Urothelium cell line (cell line): Measurements from ENCODE around the gene TAMALIN.

ENCODE experiments used
- DNase-seq: peaks from one replicate; pipeline ENCODE4 v3.0.0; 2011; ENCODE audit warnings: low spot score, mixed read lengths
- FAIRE-seq: peaks from 2 replicates; lab custom pipeline; 2011; peaks lifted over from hg19 to GRCh38; lab: Jason Lieb, UNC

Gene TAMALIN

DNA sequence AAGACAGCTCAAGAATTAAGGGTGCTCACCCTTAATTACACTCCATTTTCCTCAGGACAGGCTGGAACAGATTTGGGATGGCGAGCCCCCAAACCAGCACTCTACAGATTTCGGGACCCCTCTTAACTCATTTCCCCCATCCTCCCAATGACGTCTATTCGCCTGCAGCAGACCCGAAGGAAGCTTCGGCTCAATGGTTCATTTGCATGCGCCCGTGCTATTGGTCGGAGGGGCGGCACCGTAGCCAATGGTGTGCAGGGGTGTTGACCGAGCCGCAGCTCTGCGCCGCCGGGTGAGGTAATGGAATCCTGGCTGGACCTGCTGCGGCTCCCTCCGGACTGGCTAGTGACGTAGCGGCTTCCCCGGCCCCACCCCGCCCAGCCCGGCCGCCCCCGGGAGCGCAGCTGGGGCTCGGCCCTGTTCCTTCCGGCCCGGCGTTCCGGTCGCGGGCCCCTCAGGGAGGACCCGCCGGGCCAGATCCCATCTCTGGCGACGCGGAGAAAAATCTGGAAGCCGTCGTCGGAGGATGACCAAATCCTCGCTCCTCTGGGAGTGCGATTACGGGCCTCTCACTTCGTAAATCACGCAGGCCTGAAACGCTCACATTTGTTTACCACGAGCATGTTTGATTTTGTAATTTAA is 26.2 kb downstream of the TAMALIN start:
- peak; percentile 98 for DNase-seq
- FAIRE-seq, result peak; percentile 95

DNA sequence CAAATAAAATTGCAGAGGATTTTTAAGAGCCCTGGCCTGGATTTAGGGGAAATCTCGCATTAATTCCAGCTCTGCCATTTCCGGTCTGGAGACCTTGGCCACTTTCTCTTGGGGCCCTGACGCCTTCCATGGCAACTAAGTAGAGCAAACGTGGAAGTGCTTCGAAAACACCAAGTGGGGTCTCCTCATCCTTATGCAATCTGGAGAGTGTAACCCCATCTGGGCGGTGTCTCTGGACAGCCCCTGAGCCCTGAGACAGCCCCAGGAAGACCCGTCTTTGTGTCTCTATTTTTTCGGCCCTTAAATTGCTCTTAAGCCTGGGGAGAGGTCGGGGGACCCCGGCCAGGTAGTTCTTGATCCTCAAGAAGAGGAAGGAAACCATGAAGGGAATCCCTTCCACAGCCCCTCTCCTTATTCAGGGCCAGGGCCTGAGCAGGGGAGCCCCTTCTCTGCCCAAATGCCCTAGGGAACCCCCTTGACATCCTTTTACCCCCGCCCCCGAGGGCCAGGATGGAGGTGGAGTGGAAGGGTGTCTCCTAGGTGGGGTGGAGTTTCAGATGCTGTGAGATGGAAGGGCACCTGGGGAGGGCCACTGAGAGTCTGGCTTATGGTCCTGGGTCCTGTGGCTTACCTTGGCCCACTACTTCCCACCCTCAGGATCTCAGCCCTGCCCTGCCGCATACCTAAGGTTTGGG is 26.8 kb downstream of the TAMALIN start:
- FAIRE-seq (no peak), DNase-seq (no peak)

DNA sequence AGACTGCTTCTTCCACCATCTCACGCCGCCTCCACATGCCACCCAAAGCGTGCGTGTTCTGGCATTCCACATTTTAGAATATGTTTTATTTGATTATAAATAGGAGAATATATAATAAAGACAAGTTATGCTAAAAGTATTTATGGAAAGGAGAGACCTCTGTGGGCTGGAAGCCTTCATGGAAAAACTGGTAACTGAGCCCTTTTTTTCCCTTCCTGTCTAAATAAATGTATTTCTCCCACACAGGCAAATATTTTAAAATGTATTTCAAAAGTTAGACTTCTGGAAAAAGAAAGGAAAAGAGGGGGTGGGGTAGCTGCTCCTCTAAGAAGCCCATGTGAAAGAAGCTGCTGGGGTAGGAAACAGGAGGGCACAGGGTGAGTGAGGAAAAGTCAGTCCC is 28.4 kb downstream of the TAMALIN start:
- DNase-seq, result no peak
- no peak for FAIRE-seq

DNA sequence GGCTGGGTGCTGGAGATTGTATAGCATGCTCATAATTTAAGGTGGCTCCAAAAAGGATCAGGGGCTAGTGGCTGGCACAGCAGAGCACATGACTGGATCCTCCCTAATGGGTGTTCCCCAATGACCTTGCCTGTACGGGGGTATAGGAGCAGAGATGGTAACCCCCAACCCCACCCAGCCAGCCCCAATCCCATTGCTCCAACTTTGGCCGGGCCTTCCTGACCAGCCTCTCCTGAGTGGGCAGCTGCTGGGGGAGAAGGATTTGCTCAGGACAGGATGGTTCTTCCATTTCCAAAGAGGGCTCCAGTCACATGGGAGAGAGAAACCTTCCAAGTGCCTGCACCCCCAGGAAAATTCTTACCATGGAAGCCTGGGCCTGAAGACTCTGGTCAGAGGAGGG is 29.2 kb downstream of the TAMALIN start:
- FAIRE-seq (no peak), DNase-seq (no peak)

DNA sequence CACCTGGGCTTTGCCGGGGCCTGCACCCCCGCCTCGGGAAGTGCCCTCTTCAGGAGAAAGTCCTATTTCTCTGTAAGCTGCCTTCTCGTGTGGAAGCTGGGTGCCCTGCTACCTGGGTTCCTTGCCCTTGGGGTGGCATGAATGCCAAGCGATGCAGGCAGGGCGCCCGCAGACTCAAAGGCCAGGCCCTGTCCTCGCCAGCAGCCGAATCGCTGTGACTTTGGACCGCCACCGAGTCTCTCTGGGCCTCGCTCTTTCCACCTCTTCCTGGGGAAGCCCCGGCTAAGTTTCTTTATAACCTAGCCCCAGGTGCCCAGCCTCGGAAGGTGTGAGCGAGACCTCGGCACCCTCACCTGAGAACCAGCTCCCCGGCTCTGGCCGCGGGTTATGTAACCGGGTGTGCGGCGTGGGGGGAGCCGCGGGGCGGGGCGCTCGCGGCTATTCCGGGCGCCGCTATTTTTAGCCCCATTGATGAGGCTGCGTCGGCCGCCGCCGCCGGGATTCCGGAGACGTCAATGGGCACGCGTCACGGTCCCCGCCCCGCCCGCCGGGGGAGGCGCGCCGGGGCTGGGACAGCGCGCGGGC is 29.9 kb downstream of the TAMALIN start:
- peak; percentile 90 for DNase-seq
- FAIRE-seq, result peak; percentile 23

DNA sequence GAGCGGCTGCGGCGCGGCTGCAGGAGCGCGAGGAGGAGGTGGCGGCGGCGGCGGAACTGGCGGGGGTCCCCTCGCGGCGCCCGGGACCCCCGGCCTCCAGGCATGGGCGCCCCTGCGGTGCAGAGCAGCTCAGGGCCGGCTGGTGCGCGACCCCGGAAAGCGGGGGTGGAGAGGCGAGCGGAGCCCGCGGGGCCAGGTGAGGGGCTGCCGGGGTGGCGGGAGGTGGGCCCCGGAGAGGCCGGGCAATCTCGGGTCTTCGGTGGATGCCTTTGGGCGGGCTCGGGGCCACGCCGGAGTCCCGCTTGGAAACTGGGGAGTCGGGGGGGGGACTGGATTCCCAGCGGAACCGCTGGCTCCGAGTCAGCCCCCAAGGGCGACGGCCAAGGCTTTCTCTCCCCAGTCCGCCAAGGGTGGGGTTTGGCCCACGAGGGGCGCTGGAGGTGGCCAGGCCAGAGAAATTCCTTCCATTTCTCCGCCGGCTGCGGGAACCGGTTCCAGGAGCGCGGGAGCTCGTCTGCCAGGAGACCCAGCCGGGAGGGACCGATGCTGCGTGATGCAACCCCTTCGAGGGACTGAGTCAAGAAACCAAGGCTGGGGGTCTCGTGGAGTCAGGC is 30.6 kb downstream of the TAMALIN start:
- no peak for FAIRE-seq
- peak; percentile 60 for DNase-seq

DNA sequence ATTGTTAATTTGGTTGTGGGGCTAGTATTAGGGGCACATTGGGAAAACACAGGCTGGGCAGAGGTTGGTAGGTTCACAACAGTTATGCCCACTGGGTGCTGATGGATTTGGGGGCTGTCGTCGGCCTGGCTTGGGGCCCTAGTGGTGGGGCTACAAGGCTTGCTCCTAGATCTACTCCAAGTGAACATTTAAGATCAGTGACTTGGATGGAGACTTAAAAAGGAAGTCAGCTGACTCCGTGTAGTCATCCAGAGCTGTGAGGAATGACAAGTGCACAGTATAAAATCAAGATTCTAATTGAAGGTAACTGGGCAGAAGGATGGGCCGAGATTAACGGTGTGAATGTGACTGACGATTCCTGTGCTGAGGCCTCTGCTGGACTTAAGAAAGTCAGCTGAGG is 31.7 kb downstream of the TAMALIN start:
- FAIRE-seq (no peak), DNase-seq (no peak)

DNA sequence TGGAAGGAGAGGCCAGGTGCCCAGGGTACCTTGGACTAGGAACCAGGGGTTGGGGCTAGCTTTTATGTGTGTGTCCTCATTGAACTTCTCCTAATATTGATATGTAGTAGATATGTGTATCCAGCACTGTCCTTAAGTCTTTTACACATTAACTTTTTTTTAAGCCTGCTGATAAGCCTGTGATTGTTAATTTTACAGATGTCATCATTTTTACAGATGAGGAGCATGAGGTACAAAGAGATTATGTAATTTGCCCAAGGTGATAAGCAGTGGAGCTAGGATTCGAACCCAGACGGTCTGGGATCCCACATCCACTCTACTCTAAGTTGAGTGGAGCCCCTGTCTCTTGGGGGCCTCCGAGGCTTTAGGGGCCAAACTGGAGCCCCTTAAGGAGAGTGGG is 34.3 kb downstream of the TAMALIN start:
- FAIRE-seq, result no peak
- DNase-seq, result no peak

DNA sequence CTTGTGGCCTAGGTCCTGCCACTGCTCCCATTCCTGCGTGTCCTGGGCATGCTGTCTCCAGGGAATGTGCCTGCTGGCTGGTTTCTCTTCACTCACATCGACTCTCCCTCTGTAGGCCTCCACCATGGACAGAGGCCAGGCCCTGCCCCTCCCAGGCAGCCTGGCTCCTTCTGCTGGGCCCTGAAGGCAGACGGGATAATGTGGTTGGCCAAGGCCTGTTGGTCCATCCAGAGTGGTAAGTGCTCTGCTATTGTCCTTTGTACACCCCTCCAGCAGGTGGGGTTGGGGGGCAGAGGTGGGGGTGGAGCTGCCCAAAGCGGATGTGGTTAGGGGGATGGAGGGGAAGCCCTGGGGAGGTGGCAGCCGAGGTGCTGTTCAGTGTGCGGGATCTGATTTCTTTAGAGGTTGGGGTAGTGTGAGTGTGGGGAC is 35.0 kb downstream of the TAMALIN start:
- DNase-seq (no peak), FAIRE-seq (no peak)

DNA sequence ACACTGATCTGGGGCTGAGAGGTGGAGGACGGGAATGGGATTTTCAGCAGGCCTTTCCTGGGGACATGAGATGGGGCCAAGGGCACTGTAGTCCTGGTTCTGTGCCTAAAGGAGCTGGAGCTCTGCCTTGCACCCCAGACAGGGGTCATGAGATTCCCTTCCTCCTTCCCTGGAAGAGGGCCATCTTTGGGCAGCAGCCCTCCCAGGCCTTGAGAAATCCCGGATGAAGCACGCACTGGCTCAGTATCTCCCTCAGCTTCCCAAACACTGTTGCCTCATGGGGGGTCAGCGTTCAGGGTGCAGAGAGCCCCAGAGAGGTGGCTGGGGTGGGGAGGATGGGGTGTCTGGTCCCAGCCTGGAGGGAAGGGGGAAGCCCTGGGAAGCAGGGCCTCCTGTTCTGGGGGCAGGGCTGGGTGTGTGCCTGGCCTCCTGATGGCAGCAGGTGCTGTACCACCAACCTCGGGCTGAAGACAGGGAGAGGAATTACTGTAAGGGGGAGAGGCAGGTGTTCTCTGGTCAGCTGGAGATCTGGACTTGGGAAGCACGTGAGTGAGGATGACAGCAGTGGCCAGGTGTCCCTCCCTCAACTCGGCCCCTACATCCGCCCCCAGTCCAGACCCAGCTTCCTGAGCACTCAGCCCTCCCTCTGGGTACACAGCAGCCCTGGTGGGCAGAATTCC is 36.1 kb downstream of the TAMALIN start:
- FAIRE-seq, result no peak
- no peak for DNase-seq

DNA sequence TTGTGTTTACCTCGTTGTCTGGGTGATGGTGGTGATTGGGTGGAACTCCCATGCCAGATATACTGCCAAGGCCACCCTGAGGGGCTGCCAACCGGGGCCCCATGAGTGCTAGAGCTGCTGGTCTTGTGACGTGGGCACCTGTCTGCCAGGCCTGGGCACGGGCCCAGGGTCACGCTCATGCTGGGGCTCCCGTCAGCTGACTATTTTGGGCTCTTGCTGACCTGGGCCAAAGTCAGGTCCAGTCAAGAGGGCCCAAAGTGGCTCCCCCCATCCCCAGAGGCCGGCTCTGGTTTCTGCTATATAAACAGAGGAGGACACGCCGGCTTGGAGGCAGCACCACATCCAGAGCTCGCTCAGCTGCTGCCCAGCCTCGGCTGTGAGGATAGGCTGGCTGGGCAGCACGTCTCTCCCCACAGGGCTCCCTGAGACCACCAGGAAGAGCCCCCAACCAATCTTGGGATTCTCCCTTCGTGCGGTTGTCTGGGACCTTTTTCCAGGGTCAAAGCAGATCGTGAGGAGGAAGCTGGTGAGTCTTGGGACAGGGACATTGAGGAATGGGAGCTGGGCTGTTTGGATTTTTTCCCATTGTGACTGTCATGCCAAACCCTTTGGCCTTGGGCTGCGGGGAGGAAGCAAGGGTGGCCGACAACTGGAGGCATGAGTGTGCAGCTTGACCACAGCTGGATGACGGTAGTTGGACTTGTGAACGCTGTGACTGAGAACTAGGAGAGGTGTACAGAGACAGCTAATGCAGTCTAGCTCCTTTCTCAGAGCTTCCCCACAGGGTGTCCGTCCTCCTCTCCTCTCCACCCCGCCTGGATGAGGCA is 36.9 kb downstream of the TAMALIN start:
- FAIRE-seq (no peak), DNase-seq (no peak)

DNA sequence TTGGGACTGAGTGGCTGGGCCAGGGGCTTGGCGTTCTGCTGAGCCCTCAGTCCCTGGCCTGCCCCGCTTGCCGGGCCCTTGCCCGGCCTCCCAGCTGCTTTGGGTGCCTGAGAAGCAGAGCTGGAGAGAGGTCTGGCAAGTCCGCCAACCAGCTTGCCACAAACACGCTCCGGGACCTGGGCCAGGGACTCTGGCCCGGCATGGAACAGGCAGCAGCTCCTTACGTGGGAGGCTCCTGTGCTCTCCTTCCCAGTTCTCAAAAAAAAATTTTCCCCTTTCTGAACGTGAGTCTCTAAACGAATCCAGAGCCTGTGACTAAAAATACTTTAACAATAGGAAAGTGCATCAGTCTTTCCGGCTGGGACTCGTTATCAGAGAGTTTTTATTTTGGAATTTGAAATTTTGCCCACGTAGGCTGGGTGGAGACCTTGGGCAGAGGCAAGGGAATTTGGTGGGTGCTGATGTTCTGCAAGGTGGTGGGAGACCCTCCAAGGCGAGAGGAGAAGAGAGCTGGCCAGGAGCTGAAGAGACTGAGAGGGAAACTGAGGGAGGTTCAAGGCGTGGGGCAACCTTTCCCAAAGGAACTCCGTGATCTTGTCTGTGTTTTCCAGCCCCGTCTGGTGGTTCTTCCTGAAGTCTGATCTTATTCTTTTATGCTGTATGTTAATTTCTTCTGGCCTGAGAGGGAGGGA is 37.7 kb downstream of the TAMALIN start:
- DNase-seq (no peak), FAIRE-seq (no peak)

DNA sequence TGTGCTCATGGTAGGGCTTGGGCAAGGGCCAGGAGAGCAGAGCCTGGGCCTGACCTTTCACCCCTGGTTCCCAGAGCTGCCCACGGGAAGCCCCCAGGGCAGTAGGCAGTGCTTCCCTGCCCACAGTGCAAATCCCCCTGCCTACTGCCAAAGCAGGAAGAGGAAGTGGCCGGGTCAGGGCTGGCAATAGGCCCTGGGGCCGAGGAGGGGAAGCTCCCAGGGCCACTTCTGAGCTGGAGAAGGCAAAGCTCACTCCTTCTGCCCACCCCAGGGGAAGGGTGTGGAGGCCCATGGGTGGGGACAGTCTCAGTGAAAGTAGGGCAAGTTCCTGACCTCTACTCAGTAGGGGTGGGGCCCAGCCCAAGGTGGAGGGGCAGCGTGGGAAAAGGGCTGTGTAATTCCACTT is 39.1 kb downstream of the TAMALIN start:
- no peak for FAIRE-seq
- no peak for DNase-seq

DNA sequence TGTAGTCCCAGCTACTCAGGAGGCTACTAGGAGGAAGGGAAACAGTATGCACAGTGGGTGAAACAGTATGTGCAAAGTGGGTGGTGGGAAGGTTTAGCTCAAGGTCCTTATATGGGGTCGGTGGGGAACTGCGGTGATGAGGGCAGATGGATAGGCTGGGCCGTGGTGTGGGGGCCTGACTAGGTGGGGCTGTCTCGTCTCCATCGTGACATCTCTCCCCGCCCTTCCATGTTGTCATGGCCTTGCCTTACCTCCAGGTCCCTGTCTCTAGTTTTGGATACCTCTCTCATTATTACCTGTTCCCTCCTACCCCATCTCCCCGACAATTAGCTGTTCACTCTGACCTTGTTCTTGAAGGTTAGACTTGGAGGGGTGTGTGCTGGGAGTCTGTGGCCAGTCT is 40.1 kb downstream of the TAMALIN start:
- FAIRE-seq, result no peak

DNA sequence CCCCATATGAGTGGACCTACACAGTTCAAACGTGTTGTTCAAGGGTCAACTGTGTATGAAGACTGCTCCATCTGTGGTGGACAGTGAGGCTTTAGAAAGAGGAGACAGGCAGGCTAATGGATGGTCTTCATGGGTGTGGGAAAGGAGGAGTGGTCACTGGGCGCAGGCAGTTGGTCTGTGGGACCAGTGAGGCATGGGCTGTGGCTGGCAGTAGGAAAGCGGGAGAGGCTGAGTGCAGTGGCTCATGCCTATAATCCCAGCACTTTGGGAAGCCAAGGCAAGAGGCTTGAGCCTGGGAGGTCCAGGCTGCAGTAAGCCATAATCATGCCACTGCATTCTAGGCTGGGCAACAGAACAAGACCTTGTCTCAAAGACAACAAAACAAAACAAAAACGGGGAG is 42.5 kb downstream of the TAMALIN start:
- no peak for FAIRE-seq

More for the DNA sequence above, 40.1 kb downstream of the TAMALIN start:
- no peak for DNase-seq

DNA sequence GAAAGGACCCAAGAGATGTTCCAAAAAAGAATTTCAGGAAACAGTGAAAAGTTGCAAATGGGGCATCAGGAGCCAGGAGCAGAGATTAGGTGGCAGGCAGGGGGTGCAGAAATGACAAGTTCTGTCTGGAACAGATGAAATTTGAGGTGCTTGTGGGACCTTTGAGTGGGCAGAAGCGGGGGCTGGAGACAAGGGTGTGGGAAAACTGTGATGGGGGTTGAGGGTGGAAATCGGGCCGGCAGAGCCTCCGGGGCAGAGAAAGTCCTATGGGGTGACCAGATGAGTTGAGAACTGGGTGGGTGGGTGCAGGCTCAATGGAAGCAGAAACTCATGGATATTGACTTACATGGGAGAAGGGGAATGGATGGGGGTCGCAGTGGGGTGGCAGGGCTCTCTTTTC is 42.9 kb downstream of the TAMALIN start:
- no peak for DNase-seq
- FAIRE-seq, result no peak

More for the DNA sequence above, 42.5 kb downstream of the TAMALIN start:
- no peak for DNase-seq

DNA sequence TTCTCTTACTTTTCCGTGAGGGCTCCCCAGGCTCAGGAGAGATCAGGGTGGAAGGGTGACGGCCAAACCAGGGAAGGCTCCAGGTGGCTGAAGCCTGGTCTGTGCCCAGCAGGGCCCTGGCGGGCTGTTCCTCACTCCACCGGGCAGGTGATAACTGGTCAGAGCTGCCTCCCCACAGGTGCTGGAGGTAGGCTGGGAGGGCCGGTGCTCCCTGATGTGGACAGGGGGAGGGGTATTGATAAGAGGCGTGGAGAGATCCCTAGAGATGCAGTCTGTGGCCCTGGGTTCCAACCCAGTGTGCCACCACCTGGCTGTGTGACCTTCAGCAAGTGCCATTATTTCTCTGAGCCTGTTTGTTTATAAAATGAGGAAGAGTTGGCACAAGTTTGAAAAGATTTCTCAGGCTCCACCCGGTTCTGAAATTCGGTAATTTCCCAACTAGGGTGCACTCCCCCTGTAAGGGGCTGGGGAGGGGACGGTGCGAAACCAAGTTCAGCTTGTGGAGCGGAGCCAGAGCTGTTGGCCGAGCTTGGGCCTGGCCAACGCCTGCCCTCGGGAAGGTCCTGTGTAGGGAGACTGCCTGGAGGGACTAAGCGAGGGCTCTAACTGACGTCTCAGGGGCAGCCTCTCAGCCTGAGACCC is 43.5 kb downstream of the TAMALIN start:
- DNase-seq, result no peak

DNA sequence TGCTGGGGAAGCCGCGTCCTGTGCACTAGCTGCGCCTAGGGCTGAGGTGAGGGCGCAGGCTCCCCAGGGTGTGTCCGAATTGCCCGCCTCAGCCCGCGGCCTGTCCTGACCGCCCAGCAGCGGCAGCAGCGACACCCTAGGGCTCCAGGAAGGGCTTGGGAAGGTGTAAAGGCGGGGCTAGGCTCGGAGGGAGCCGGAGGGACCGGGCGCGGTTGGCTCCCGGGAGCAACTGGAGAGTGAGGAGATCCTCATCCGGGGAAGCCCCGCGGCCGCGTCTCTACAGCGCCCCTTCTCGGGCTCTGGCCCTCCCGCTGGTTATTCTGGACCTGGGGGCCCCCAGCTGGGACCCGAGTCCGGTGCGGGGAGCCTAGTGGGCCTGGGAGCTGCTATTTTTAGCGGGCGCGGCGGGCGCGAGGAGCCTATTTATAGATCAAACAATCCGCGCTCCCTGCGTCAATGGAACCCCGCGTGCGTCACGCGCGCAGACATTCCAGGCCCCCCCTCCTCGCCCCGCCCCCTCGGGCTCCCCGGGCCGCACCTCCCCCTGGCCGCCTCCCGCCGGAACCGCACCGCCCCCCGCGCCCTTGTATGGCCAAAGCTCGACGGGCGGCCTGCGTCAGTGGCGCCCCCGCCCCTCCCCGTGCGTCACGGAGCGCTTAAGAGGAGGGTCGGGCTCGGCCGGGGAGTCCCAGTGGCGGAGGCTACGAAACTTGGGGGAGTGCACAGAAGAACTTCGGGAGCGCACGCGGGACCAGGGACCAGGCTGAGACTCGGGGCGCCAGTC is 44.2 kb downstream of the TAMALIN start, which contains the start of gene NR4A1:
Gene NR4A1, plus strand, starts transcription at position 685 of the 784 bp plus-strand sequence. CDS start 2,887 bp downstream, outside the sequence.
- DNase-seq (peak; percentile 96), FAIRE-seq (peak; percentile 92)

More for the DNA sequence above, 43.5 kb downstream of the TAMALIN start:
- FAIRE-seq, result no peak
